Esophagus muscularis mucosa (tissue), 4 donors: Measurements from ENCODE around the gene MEGF6.

Source experiments
- EP300 ChIP-seq: sonication (generic); formaldehyde crosslinking; IDR thresholded peaks from one replicate; pipeline ENCODE4 v1.6.1; 2017; ENCODE audit warnings: antibody characterized with exemption
- POLR2A ChIP-seq: fragments of 450-650 bp; IDR thresholded peaks from one replicate; pipeline ENCODE4 v1.6.1; 2017; ENCODE audit warnings: antibody characterized with exemption, moderate library complexity, mild to moderate bottlenecking, low read depth
- POLR2AphosphoS5 ChIP-seq, 2 donors: sonication (generic); formaldehyde crosslinking; IDR thresholded peaks; one replicate each; pipeline ENCODE4 v1.6.1; 2017; ENCODE audit warnings: antibody characterized with exemption in 2 of 2
- TF ChIP-seq, protein P1 (sequence below), 3 experiments: fragments of 200-600 bp in 2 of 3; fragments of 450-650 bp in 1 of 3; sonication (generic) in 2 of 3; IDR thresholded peaks; one replicate each; pipeline ENCODE4 v1.5.1; 2017 to 2019; ENCODE audit warnings: antibody characterized with exemption in 3 of 3, mild to moderate bottlenecking in 2 of 3, moderate library complexity in 1 of 3

DNA sequence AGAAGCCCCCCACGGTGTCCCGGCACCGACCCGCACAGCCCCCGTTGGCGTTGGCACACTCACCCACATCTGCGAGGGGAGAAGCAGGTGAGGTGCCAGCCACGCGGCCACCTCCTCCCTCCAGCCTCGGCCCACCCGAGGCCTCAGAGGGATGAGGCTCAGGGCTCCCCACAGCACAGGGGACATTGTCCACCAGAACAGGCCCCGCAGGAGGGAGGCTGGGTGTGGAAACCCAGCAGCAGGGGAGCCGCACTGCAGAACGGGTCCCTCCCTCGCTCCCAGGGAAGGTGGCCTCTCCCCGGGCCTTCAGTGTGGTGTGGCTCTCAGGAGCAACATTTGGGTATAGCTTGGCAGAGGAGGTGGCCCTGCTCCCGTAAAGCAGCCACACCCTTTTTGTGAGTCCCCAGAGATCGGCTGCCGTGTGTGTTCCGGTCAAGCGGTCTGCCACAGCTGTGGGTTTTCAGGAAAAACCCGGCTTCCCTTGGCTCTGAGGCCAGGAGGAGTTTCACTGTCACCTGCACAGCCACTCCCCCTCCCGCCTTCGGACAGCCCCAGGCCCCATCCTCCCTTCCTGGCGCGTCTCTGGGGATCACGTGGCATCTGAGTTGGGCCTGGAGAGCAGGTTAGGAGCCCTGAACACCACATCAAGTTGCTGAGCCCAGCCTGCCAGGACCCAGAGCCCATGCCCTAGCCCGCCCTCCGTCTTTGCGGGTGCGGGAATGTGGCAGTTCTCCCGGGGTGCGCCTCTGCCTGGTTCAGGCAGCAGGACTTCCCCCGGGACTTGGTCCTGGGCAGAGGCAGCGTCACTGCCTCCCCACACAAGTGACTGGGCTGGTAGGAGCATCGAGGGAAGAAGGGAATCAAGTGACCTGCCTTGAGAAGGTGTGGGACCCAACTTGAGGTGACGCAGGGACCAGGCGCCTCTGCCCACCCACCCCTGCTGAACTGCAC lies 64.0 kb downstream of the MEGF6 start:
- no peak for TF ChIP-seq EP300
- no peak for TF ChIP-seq POLR2AphosphoS5 (IDR thresholded peaks at IDR 0.05)
- TF ChIP-seq, protein P1, sequence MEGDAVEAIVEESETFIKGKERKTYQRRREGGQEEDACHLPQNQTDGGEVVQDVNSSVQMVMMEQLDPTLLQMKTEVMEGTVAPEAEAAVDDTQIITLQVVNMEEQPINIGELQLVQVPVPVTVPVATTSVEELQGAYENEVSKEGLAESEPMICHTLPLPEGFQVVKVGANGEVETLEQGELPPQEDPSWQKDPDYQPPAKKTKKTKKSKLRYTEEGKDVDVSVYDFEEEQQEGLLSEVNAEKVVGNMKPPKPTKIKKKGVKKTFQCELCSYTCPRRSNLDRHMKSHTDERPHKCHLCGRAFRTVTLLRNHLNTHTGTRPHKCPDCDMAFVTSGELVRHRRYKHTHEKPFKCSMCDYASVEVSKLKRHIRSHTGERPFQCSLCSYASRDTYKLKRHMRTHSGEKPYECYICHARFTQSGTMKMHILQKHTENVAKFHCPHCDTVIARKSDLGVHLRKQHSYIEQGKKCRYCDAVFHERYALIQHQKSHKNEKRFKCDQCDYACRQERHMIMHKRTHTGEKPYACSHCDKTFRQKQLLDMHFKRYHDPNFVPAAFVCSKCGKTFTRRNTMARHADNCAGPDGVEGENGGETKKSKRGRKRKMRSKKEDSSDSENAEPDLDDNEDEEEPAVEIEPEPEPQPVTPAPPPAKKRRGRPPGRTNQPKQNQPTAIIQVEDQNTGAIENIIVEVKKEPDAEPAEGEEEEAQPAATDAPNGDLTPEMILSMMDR (IDR thresholded peaks at IDR 0.05) = no peak
- TF ChIP-seq POLR2A = no peak
